K562 (cell line): Measurements from ENCODE around the gene KCNK4. TPM values are rescaled to one million over a fixed set of nuclear protein-coding genes. Genes with fewer than 3 reads are reported as not detected.
A peak's percentile ranks its signal among the peaks of the same experiment; 100 is the strongest.

ENCODE experiments used
- ATF2 ChIP-seq: sonication (generic); formaldehyde crosslinking; IDR thresholded peaks from 2 replicates; pipeline ENCODE4 v1.8.1; 2022; ENCODE audit warnings: missing genetic modification reagents
- BDP1 ChIP-seq: IDR thresholded peaks from 3 replicates; pipeline ENCODE4 v1.6.1; 2011; ENCODE audit not compliant: insufficient read length, insufficient read depth
- CGGBP1 ChIP-seq: fragments of 250-450 bp; sonication (Bioruptor Pico); IDR thresholded peaks from 2 replicates; pipeline ENCODE4 v1.9.0; 2021; ENCODE audit warnings: mild to moderate bottlenecking
- HOMEZ ChIP-seq: fragments of 250-450 bp; sonication (Bioruptor Pico); IDR thresholded peaks from 2 replicates; pipeline ENCODE4 v1.4.0; 2020; ENCODE audit warnings: mild to moderate bottlenecking, moderate library complexity
- NRF1 ChIP-seq, 2 experiments: fragments of 450-650 bp; IDR thresholded peaks in 1 of 2; conservative IDR thresholded peaks in 1 of 2; 2 replicates each; pipeline ENCODE4 v1.6.1; 2014; ENCODE audit warnings: mild to moderate bottlenecking in 2 of 2
- SOX6 ChIP-seq: fragments of 450-650 bp; IDR thresholded peaks from 2 replicates; pipeline ENCODE4 v1.6.1; 2014; ENCODE audit warnings: mild to moderate bottlenecking
- U2AF1 ChIP-seq: fragments of 200-400 bp; formaldehyde crosslinking; optimal IDR thresholded peaks from 2 replicates; pipeline ENCODE3; 2017; ENCODE audit warnings: mild to moderate bottlenecking, low read depth, low read length, moderate library complexity
- ZBTB34 ChIP-seq: fragments of 250-450 bp; sonication (Bioruptor Pico); IDR thresholded peaks from 2 replicates; pipeline ENCODE4 v1.8.0; 2021; ENCODE audit warnings: mild to moderate bottlenecking, moderate library complexity
- ZBTB40 ChIP-seq, 2 experiments: fragments of 450-650 bp in 1 of 2; sonication (generic) in 1 of 2; formaldehyde crosslinking in 1 of 2; IDR thresholded peaks; 2 replicates each; pipeline versions ENCODE4 v1.7.1 to v1.9.0; 2016 to 2022; ENCODE audit warnings: inconsistent platforms in 1 of 2, mild to moderate bottlenecking in 1 of 2, missing genetic modification reagents in 1 of 2
- ZFPM2 ChIP-seq: fragments of 250-450 bp; sonication (Bioruptor Pico); IDR thresholded peaks from 2 replicates; pipeline ENCODE4 v1.5.1; 2022; ENCODE audit warnings: mild to moderate bottlenecking
- ZNF551 ChIP-seq: fragments of 250-450 bp; sonication (Bioruptor Pico); IDR thresholded peaks from 2 replicates; pipeline ENCODE4 v1.5.0; 2021; ENCODE audit warnings: mild to moderate bottlenecking, moderate library complexity
- polyA plus RNA-seq, 8 experiments: library from polyadenylated mRNA; depleted of rRNA in 4 of 8; stranded (reverse) in 5 of 8; unstranded in 3 of 8; fragments of >200 nt; fragmentation: Nextera tagmentation in 2 of 8; fragmentation: Illumina TruSeq in 1 of 8; extraction: Ambion mirVana in 2 of 8; extraction: Trizol in 1 of 8; gene quantifications; 2 replicates each; pipeline versions ENCODE4 v1.2.1 to v1.2.3, GENCODE V29; 2011 to 2014; ENCODE audit warnings: inconsistent platforms in 1 of 8, missing spikeins in 1 of 8
- total RNA-seq, 7 experiments: library from RNA; depleted of rRNA in 6 of 7; stranded (reverse); fragments of >200 nt in 6 of 7; fragmentation: Illumina TruSeq in 2 of 7; extraction: Trizol in 2 of 7; gene quantifications; 2 replicates each; pipeline versions ENCODE4 v1.2.1 to v1.2.3, GENCODE V29; 2011 to 2021; ENCODE audit warnings: low replicate concordance in 1 of 7

Gene KCNK4
- total and polyA plus RNA-seq, 9 of the 15 experiments (the other 6 are each of a cell fraction or from before 2014, with no cell fraction given) = not detected

- TF ChIP-seq ZBTB34 (CRISPR knock-in tag) (no peak), CGGBP1 (CRISPR knock-in tag) (0 out of 2 replicates have a peak, but pooled peaks have one; percentile 67), NRF1 (conservative IDR thresholded peaks at IDR 0.05 in 1 of 2, IDR thresholded peaks at IDR 0.05 in 1 of 2) (peak; percentile 95 to 96), ZFPM2 (CRISPR knock-in tag) (0 out of 2 replicates have a peak, but pooled peaks have one; percentile 77), BDP1 (no peak), ZNF551 (CRISPR knock-in tag) (no peak), ZBTB40 (IDR thresholded peaks at IDR 0.05) (peak; percentile 100), ZBTB40 (CRISPR knock-in tag; IDR thresholded peaks at IDR 0.05) (no peak), U2AF1 (peak; percentile 84), ATF2 (CRISPR knock-in tag) (0 out of 2 replicates have a peak, but pooled peaks have one; percentile 58), HOMEZ (no peak), SOX6 (0 out of 2 replicates have a peak, but pooled peaks have one; percentile 4)
Measured at GRCh38 chr11:64269540-64270220, 21.4 kb upstream of the KCNK4 start (continued).
